Heart left ventricle (tissue), 13 donors: Measurements from ENCODE around the gene TNFRSF14.

Experiments used
- CTCF ChIP-seq, 12 donors: fragments of 200-600 bp; sonication (generic) in 4 of 12; IDR thresholded peaks; one replicate each; pipeline versions ENCODE4 v1.5.0 to v1.8.0; 2018 to 2022; ENCODE audit warnings: antibody characterized with exemption in 12 of 12, mild to moderate bottlenecking in 5 of 12
- POLR2A ChIP-seq, 2 donors: fragments of 450-650 bp; IDR thresholded peaks; one replicate each; pipeline ENCODE4 v1.6.1; 2017; ENCODE audit warnings: antibody characterized with exemption in 2 of 2, mild to moderate bottlenecking in 2 of 2, moderate library complexity in 2 of 2
- donor health status: ischemic (EF 13 %, LVEDD 7.1; RV severe dilation, severe dysfunction).
- donor health status: DM: no; HTN: yes; CAD: no.
- donor health status: DM: no; HTN: no; CAD: no.
- donor health status: ischemic (EF 25% LVEDD 6.9; RV normal size, moderate dysfunction).
- donor health status: ischemic (EF 25% LVEDD 5.7; RV mildly dilated, moderate dysfunction).
- donor health status: ischemic (EF 35%, LVEDD 5.7; RV mildly dilated, moderate dysfunction).
- donor health status: nonischemic (EF 11% LVEDD 7.7; RV severe dilation, severe dysfunction).
- donor health status: DM: yes; HTN: yes; CAD: no.
- donor health status: PGD.
- donor health status: ischemic (EF 29% LVEDD 5.4; RV normal size, mild dysfunction).
- donor health status: nonischemic (EF 23%, LVEDD 6.1; RV moderate dilation, normal function).

- no peak for TF ChIP-seq CTCF (IDR thresholded peaks at IDR 0.05)
- TF ChIP-seq POLR2A (IDR thresholded peaks at IDR 0.05): no peak
Observed at GRCh38 chr1:2598329-2598931, 42.3 kb downstream of the TNFRSF14 start.
